NCI-H510A treated with DMSO at 0.1 percent for 48 hours (cell line): Measurements from ENCODE around the gene IL17F.
A peak's percentile ranks its signal among the peaks of the same experiment; 100 is the strongest.

Source experiments
- DNase-seq: peaks from one replicate; lab custom pipeline; 2025; lab: John Stamatoyannopoulos, UW

The IL17F gene

DNA sequence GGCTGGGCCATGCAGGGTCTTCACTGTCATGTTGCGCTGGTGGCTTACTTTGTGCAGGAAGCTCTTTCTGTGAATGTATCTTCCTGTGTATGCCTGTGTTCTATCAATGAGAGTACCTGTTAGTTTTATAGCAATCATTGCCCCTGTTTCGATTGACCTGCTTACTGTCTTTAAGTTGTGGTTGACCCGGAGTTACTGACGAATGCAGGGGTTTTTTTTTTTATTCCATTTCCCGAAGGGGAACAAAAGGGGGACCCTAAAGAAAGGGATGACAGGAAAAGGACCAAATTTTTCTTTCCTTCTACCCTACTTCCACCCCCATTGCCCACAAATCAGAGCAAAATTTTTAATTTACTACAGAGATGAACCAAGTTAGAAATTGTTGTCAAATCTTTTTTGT lies at the start of gene IL17F:
IL17F (minus strand) TSS at position 101 of the 400 bp plus-strand sequence; CDS start at position 30, 71 bp downstream.
- no peak for DNase-seq

DNA sequence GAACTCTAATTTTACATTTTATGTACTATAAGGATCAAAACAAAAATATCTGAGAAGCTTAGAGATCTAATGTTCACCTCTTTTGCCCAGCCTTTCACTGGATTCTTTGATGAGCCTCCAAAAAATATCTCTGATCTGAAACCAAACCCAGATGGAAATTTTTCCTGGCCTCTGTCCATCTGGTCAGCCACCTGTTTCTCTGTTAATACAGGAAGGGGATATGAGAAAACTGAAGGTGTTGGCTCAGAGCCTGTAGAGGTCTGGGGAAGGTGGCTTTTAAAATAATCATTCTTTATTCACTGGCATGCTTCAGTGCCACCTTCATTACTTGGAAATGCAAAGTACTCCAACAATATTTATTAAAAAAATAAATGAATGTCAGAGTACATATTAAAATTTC lies 48.8 kb upstream of the IL17F start:
- no peak for DNase-seq

DNA sequence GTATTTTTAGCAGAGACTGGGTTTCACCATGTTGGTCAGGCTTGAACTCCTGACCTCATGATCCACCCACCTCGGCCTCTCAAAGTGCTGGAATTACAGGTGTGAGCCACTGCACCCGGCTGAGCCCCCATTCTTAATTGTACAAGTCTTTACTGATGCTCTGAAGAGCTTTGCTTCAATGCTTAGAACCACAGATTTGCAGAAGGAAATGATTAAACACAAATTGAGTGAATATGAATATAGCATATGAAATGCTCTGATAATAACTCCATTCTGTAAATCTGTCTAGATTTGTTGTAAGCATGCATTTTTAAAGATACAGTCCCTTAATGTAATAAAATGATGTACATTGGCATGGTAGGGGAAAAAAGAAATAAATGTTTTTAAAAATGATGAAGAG lies 44.5 kb upstream of the IL17F start:
- no peak for DNase-seq

DNA sequence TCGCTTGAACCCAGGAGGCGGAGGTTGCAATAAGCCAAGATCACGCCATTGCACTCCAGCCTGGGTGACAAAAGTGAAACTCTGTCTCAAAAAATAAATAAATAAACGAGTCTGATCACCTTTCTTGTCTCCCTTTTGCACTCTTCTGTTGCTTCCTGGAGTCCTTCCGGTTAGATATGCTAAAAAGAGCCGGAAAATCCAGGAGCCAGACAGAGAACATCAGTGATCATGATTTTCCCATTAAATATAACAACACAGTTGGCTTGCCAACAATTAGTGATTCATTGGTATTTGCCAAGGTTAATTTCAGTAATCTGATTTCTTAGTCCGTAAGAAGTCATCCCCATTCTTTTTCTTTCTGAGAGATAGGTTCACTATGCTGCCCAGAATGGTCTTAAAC lies 43.9 kb upstream of the IL17F start:
- DNase-seq = no peak

DNA sequence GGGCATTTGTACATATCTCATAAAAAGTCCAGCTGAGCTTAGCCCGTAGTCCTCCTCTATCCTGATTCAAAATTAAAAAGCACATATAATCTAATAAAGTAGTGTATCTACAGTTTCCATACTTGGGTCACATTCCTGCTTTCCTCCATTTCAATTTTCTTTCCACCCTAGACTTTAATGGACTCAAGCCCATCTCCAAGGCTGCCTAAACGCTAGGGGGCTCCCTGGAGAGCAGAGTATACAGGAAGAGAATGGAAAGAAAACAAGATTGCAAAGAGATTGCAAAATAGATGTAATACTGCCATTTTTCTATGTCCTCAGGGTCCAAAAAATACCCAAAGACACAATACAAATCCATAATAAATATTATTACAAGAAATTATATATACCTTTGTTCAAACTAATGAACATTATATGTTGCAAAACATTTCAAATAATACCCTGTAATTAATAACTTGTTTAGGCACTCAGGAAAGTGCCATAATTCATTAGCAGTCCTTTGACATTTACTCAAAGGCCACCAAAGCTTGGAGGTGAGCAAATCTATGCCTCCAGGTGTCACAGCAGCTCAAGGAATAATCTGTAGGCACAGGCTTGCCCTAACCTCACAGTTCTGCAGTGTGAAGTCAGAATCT lies 42.6 kb upstream of the IL17F start:
- DNase-seq = peak; percentile 94

DNA sequence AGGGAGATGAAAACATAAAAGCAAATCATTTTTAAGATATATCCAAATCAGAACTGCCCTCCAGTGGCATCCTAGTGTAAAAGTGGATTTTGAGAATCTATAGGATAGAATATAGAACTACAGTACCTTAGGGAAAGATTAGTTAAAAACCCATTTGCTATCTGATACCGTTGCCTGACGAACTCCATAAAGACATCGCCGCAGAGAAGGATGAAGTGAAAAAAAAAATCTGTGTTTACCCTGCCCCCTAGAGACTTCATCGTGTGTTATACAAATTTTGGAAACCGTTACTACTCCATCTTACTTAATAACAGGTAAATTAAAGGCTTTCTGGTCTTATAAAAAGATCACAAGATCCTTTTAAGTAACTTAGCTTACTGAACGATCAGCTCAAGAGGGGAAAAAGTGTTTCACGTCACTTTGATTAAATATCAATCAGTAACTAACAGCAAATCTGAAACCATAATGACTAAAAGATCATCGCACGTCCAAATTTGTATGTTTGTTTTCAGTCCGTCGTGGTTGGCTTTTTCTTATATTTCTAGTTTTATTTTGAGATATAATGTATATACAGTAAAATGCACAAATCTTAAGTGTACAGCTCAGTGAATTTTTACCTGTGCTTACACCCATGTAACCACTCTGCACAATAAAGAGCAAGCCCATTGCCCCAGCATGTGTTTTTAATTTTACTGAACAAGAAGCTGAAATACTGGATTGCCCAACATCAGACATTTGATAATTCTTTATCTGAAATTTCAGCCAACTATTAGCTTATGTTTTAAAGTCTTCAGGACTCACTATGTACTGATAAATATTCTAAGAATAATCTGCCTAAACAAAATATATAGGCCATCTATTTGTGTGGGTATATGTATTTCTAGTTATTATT lies 41.1 kb upstream of the IL17F start:
- DNase-seq = peak; percentile 97

DNA sequence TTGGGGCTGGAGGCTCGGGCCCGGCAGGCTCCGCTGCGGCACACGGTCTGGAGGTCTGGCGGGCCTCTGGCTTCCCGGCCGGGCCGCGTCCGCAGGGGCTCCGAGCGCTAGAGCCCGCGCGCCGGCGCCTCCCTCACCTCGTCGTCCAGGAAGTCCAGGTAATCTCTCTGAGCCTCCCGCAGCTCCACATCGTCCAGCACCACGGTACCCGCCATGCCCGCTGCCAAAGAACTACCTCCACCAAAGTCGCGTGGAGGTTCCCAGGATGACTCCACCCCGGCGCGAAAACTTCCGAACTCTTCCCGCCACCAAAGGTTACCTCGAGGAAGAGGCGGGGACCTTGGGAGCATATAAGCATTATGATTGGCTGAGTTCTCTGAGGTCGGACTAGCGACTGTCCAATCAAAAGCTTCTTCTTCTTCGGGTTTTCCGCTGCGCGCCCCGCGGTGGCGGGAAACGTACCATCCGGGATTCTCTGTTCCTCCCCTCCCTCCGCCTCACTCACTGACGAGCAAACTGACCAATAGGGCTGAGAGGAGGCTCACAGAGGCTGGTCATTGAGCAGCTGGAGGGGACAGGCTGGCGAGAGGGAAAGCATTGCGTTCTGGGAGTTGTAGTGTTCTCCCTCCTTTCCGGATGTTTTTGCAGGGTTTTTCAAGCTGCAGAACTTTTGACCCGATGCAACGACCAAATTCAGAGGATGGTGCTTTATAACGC lies 40.3 kb upstream of the IL17F start, which contains the start of gene MCM3:
MCM3 (minus strand) TSS at position 283 of the 717 bp plus-strand sequence; CDS start at position 215, 68 bp downstream.
- DNase-seq = peak; percentile 100

DNA sequence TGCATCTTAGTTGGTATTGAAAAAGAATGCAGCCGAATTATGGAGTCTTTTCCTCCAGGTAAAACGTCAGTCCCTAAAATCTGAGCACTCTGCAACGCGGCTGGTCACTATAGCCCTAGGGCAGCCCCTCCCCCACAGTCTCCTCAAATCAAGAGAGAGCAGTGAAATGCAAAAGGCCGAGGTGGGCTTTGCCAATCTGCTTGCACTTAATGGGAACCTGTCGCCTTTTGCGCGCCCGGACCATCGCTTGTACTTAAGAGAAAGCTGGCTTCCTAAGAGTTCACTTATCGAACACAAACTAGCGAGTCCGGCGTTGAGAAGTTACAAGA lies 39.8 kb upstream of the IL17F start:
- DNase-seq = peak; percentile 93

DNA sequence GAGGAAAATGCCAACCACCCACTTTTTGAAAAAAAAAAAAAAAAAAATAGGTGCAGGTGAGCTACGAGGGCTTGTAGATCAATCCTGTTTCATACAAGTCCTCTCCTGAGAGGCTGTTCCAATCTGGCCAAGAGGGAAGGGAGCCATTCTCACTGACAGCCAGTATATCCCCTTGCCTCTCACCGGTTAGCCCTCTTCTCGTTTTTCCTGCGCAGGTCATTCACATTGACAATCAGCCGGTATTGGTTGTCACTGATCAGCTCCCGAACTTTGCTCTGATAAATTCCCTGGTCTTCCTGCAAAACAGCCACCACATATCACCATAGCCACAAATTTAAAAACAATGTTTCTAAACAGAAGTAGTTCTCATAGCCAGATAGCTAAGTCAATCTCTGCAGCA lies 38.8 kb upstream of the IL17F start:
- DNase-seq = no peak

DNA sequence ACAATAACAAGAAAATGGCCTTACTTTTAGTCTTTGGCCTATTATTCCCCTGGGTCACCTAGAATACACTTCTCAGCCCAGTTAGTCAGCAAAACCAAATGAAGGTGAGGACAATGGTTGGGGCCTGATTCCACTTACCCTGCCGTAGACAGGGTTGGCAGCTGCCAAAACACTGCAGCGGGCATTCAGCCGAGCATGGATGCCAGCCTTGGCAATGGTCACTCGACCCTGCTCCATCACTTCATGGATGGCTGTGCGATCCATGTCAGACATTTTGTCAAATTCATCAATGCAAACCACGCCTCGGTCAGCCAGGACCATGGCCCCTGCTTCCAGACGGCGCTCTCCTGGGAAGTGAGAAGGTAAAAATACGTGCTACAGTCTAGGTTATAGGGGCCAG lies 31.8 kb upstream of the IL17F start:
- no peak for DNase-seq

DNA sequence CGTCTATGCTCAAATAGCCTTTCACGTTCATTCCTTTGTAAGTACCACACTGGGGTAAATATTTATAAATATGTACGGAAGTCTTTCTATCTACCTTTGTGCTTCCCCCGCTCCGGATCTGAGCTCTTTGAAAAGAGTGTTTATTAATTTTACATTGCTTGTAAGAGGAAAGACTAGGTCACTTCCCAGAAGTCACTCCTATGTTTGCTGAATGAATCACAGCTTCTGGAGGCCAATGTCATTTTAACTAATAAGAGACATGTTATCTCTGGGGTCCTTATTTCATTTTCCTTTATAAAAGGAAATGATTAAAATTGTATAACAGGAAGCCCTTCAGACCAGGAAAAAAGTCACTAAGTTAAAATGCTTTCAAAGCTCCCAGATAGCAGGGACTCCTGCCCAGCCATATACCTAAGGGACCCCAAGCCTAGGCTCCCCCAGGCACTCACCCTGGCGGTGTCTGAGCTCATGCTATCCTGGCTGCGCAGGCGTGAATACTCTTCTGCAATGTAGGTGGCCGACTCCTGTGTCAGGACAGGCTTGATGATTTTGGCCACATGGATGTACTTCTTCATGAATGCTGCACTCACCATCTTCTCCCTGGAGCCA lies 27.7 kb upstream of the IL17F start:
- DNase-seq = no peak

DNA sequence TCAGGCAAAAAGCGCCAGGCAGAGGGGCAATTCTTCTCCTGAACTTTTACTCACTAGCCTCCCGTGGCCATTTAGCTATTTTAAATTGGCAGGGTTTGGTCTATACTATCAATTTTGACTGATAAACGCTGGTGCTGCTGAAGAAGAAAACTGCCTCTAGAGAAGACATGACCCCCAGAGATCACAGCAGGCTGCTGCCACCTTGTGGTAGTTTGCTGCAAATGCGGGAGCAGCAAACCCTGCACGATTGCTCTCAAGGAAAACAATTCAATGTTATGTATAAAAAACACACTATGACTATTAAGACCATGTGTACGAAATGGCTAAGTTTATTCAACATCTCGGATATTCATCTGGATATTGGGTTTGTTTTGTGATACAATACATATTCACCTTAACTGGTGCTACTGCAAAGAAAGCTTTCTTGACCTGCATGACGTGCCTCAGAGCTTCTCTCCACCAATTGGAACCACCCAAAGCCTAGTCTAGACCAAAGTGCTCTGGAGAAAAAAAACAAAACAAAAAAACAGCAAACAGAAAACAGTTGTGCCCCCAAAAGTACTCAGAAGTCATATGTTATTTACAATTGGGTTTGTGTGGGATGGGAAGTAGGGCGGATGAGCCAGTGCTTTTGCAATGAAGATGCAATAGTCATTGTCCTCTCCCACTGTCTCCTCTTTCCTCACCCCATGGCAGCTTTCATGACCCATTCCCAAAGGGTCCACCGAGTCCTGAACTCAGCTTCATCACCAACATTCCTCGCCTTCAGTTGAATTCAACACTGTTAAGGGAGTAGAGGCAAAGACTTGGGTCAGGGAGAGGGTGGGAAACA lies 19.6 kb upstream of the IL17F start:
- DNase-seq = peak; percentile 91

DNA sequence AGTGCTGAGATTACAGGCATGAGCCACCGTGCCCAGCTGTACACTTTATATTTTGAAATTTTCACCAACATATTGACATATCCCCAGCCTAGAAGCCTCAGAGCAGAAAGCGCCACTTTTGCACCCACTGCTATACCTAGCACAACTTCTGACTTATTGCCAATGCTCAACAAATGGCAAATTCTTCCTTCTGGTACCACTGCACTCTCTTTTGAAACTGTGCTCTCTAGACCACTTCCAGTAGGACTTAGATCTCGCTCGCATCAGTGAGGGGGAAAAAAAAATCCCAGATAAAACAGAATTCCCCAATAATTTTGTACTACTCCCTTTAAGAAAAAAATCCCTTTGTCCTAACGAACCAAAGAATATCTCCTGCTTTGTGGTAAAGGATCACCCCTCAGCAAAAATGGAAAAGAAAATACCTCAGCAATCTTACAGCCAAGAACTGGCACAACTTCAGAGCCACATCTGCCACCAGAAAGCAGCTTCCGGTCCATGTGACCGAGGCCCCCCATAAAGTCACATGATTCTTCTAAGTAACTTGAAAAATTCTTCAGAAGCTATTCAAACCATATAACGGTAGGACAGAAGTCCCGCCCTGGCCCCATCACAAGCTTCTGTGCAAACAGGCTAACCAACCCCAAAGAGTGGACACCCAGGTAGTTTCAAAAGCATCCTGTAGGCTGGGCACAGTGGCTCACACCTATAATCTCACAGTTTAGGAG lies 18.5 kb upstream of the IL17F start:
- DNase-seq = no peak

DNA sequence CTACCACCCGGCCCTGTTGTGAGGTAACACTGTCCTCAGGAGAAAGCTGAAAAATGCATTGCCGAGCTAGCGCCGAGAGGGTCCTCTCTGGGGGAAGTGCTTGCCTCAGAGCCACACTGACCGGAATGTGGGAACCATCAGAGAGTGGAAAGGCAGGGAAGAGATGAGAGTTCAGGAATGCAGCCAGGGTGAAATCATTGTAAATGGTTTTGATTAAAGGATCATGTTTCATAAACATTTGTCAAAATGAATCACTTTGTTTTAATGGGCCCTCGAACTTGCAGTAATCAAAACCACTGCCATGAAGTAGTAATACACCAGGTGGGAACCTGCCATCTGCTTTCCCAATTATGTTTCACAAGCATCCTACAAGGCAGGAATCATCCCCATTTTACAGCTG lies 16.9 kb upstream of the IL17F start:
- DNase-seq = no peak

DNA sequence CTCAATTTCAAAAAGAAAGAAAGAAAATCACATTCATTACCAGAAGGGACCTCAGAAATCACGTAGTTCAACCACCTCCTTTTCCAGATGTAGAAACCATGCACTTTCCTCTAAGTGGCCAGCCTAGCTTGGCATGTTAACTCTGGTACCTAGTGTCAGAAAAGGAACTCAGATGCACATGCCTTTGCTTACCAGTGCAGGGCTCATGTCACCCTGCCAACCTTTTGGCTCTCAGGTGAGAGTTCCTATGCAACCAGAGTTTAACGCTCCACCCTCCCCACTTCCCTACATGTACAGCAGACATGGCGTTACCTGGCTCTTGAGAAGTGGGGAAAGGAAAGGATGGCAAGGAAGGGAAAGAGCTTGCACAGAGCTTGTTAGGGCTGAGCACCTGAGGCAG lies 16.3 kb upstream of the IL17F start:
- DNase-seq = no peak

DNA sequence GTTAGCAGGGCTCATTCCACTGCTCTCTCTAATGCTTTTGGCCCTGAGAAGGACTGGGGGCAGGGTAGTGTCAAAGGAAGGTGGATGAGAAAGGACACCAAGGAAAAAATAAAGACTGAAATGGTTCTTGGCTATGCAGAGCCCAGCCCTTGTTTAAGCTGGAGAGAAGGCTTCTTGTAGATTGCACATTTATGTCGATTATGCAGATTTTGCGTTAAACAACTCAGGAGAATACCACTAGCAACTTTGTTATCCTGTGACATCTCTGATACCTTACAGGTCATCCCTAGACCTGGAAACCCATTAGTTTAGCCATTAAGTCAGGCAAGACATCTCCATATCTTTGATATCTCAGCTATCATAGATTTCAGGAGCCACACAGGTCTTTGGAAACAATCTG lies 11.1 kb upstream of the IL17F start:
- no peak for DNase-seq

DNA sequence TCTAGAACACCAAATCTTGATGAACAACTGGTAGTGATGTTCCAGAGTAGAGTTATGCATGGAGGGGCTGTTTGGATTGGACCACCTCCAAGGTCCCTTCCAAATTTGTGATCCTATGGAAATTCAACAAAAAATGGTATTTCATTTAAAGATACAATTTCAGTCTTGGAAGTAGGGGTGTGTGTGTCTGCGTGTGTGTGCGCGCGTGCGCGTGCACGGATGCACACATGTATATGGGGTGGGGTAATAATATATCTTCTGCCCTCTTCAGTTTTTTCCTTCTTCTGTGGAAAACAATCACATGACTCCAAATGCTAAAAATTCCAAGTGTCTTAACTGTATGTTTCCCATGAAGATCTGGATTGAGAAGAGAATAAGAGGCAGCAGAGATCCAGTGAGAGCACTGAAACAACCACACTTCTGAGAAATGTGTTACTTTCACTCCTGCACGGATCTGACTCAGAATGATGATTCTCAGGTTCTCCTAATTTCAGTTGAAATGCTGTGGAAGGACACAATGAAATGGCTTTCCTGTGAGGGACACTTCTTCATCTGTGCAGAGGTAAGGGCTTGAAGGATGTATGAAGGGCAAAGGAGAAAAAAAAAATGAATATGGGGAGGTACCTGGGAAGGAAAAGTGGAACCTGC lies 10.6 kb upstream of the IL17F start:
- DNase-seq = no peak

DNA sequence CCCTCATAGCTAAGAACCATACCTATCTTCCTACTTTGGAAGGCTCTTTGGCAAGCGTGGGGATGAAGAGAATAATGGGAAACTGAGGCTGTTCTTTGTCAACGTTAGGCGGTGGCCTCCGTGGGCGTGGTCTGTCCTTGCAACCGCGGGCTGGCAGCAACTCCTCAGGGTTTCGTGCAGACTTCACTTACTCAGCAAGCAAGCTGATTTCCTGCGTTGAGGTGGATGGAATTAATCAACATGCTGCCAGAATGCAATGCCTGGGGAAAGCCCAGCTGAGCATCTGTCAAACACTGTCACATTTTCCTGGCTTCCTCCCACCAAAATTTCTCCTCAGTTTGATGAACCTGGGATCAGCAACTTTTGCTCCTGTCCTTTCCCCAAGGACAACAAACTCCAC lies 9.2 kb upstream of the IL17F start:
- no peak for DNase-seq

DNA sequence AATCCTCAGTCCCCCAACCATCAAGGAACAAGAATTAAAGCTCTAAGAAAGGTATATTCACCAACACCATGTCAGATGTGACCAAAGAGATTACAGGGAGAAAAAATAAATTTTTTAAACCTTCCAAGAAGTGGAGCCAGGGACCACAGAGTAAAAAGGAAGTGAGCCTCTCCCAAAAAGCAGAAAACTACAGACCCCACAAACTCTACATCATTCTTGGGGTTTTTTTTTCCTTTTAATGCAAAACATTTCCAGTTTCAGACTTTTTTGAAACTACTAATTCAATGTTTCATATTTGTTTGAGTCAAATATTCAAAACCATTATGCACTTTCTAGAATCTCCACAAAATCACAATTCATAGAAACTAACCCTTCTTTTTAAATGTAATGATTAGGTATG lies 6.8 kb upstream of the IL17F start:
- no peak for DNase-seq

DNA sequence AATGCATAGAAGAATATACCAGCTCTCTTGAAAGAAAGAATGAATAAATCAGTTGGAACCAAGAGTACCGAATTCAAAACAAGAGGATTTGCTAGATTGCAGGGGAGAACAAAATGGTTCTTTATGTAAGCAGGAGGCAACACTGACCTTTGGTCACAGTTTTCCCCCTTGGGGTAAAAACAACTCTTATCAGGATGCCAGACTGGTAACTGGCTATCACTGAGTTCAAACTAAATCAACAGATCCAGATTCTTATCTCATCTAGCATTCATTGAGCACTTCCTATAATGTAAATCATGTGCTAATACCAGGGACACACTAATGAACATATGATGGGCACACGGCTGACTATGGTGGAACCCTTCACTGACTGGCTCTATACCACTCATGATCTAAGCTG lies 4.8 kb upstream of the IL17F start:
- DNase-seq = no peak
